PFSK-1 (cell line): ENCODE data around the gene PPP1R14B.

Experiments used
- POLR2AphosphoS5 ChIP-seq: IDR thresholded peaks from 2 replicates; pipeline ENCODE4 v1.6.1; 2012; ENCODE audit warnings: low read depth, mild to moderate bottlenecking, control low read depth, low read length, moderate library complexity
- SIN3A ChIP-seq: IDR thresholded peaks from 2 replicates; pipeline ENCODE4 v1.6.1; 2012; ENCODE audit warnings: mild to moderate bottlenecking, low read length, moderate library complexity, borderline replicate concordance; ENCODE audit not compliant: insufficient read depth

- TF ChIP-seq POLR2AphosphoS5 = no peak
- TF ChIP-seq SIN3A = no peak
These were observed 9.6 kb upstream of the PPP1R14B start for GRCh38 chr11:64256300-64256699.
